GM19468 (cell line): ENCODE data around the gene XPC.
"Not testable (repeated sequence)": the region's sequence is repeated elsewhere in the genome, so short reads cannot be mapped to it uniquely, and the experiment has no call there.

Experiments
- ATAC-seq: cut with Tn5 transposase; IDR thresholded peaks from one replicate; pipeline ENCODE4 v1.9.1; 2021; ENCODE audit warnings: mild to moderate bottlenecking, moderate library complexity, moderate number of reproducible peaks; ENCODE audit not compliant: unreplicated experiment; ENCODE audit errors: extremely low read depth

The XPC gene

GRCh38 chr3:14178247-14179113 lies at the start of gene XPC, which contains the start of gene LSM3:
Gene XPC, minus strand, starts transcription at chr3:14178601. Its CDS starts 33 bp downstream, at chr3:14178568.
Gene LSM3, plus strand, starts transcription at chr3:14178817. Its CDS starts 44 bp downstream, at chr3:14178861.
- ATAC-seq, result peak; percentile 95

GRCh38 chr3:14227856-14228255 lies 49.5 kb upstream of the XPC start:
- no peak for ATAC-seq

GRCh38 chr3:14226351-14226750 lies 48.0 kb upstream of the XPC start:
- not testable (repeated sequence) for ATAC-seq

- no peak for ATAC-seq
Measured at GRCh38 chr3:14225421-14225820, 47.0 kb upstream of the XPC start.

GRCh38 chr3:14224895-14225294 lies 46.5 kb upstream of the XPC start:
- no peak for ATAC-seq

GRCh38 chr3:14223595-14223994 lies 45.2 kb upstream of the XPC start:
- ATAC-seq, result no peak

GRCh38 chr3:14222900-14223594 lies 44.6 kb upstream of the XPC start:
- no peak for ATAC-seq

- ATAC-seq, result no peak
Measured at GRCh38 chr3:14222457-14222856, 44.1 kb upstream of the XPC start.

- ATAC-seq, result no peak
Measured at GRCh38 chr3:14221902-14222301, 43.5 kb upstream of the XPC start.

GRCh38 chr3:14220933-14221332 lies 42.5 kb upstream of the XPC start:
- no peak for ATAC-seq

- ATAC-seq, result no peak
Measured at GRCh38 chr3:14218355-14218754, 40.0 kb upstream of the XPC start.

- no peak for ATAC-seq
Measured at GRCh38 chr3:14216257-14217048, 38.1 kb upstream of the XPC start.

- no peak for ATAC-seq
Measured at GRCh38 chr3:14214764-14215163, 36.4 kb upstream of the XPC start.

GRCh38 chr3:14213066-14213774 lies 34.8 kb upstream of the XPC start:
- no peak for ATAC-seq

- ATAC-seq, result no peak
Measured at GRCh38 chr3:14212032-14212431, 33.6 kb upstream of the XPC start.

- ATAC-seq, result no peak
Measured at GRCh38 chr3:14211621-14212020, 33.2 kb upstream of the XPC start.

GRCh38 chr3:14210843-14211594 lies 32.6 kb upstream of the XPC start:
- no peak for ATAC-seq

- ATAC-seq, result no peak
Measured at GRCh38 chr3:14210290-14210688, 31.9 kb upstream of the XPC start.

- ATAC-seq, result no peak
Measured at GRCh38 chr3:14209581-14210289, 31.3 kb upstream of the XPC start.
